ENCODE data around the gene CMKLR1.

CMKLR1 gene

GRCh38 chr12:108361606-108362005 lies 22.5 kb upstream of the CMKLR1 start:
- DNase-seq: no peak

GRCh38 chr12:108360487-108360886 lies 21.4 kb upstream of the CMKLR1 start:
- DNase-seq: no peak

- DNase-seq: no peak
These were observed 20.9 kb upstream of the CMKLR1 start for GRCh38 chr12:108360057-108360456.

GRCh38 chr12:108358580-108358965 lies 19.5 kb upstream of the CMKLR1 start:
- DNase-seq: no peak

GRCh38 chr12:108357834-108358579 lies 18.9 kb upstream of the CMKLR1 start:
- no peak for DNase-seq

- DNase-seq: no peak
These were observed 18.0 kb upstream of the CMKLR1 start for GRCh38 chr12:108356835-108357806.

GRCh38 chr12:108355069-108355468 lies 16.0 kb upstream of the CMKLR1 start:
- no peak for DNase-seq

- DNase-seq: no peak
These were observed 13.5 kb upstream of the CMKLR1 start for GRCh38 chr12:108352591-108352990.

- no peak for DNase-seq
These were observed 11.4 kb upstream of the CMKLR1 start for GRCh38 chr12:108350511-108350910.

- no peak for DNase-seq
These were observed 10.2 kb upstream of the CMKLR1 start for GRCh38 chr12:108349278-108349688.

GRCh38 chr12:108348842-108349241 lies 9.7 kb upstream of the CMKLR1 start:
- no peak for DNase-seq

- no peak for DNase-seq
These were observed 7.9 kb upstream of the CMKLR1 start for GRCh38 chr12:108346727-108347710.

GRCh38 chr12:108345716-108346633 lies 6.9 kb upstream of the CMKLR1 start:
- no peak for DNase-seq

- no peak for DNase-seq
These were observed 3.9 kb upstream of the CMKLR1 start for GRCh38 chr12:108342985-108343384.

- DNase-seq: no peak
These were observed 3.0 kb upstream of the CMKLR1 start for GRCh38 chr12:108341854-108342847.

GRCh38 chr12:108341356-108341755 lies 2.2 kb upstream of the CMKLR1 start:
- DNase-seq: no peak

- DNase-seq: no peak
These were observed 926 bp upstream of the CMKLR1 start for GRCh38 chr12:108340037-108340436.

GRCh38 chr12:108337235-108338223 lies 1.6 kb downstream of the CMKLR1 start:
- no peak for DNase-seq

Measured in CD4-positive, alpha-beta T cell treated with Interleukin-17A for 4 hours (primary cell).